Measurements from ENCODE around the gene PRIM2.
"Not testable (repeated sequence)": the region's sequence is repeated elsewhere in the genome, so short reads cannot be mapped to it uniquely, and the experiment has no call there.

Gene PRIM2, protein sequence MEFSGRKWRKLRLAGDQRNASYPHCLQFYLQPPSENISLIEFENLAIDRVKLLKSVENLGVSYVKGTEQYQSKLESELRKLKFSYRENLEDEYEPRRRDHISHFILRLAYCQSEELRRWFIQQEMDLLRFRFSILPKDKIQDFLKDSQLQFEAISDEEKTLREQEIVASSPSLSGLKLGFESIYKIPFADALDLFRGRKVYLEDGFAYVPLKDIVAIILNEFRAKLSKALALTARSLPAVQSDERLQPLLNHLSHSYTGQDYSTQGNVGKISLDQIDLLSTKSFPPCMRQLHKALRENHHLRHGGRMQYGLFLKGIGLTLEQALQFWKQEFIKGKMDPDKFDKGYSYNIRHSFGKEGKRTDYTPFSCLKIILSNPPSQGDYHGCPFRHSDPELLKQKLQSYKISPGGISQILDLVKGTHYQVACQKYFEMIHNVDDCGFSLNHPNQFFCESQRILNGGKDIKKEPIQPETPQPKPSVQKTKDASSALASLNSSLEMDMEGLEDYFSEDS

DNA sequence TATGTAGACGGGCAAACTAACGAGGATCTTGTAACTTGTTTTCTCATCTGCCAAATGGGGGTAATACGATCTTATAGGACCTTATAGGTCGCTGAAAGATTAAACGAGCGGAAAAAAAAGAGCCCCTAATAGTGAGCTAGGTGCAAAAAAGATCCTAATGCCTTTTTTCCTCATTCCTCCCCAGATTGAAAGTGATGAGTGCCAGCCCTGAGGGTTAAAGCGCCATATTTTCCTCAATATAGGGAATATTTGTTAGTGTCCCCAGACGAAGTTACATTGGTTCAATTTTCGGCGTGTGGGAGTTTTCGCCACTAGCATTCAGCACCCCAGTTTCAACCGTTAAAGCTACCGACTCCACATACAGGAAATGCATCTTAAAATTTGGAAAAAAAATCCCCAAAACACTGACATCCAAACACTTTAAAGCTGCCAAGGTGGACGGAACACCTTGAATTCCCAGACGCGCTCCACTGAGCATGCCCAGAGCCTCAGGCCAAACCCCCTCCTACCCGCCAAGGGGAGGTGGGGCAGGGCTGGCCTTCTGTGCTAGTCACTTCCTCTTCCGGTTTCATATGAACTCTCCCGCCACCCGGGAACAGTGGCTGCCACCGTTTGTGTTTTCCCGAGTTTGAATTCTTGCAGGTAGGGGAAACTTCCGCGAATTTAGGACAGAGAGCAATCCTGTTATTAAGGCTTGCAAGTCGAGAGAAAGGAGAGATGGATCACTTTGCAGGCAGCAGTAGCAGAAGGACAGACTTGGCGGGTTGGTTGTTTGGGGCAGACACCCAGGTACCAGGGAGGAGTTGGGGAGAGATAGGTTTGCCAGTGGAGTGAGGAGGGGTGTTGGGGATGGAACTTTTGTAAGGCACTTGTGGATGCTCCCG lies at the start of gene PRIM2:
PRIM2 (plus strand) TSS at position 571 of the 884 bp plus-strand sequence. CDS start 816 bp downstream, outside the sequence.
- Histone ChIP-seq H4K20me1 (ENCODE audit: insufficient read depth) (no peaks in the 10 kb centered on the region), H3K36me3 (ENCODE audit: insufficient read depth) (peaks cover 4% of the 10 kb centered on the region; the same call in 1 of the 2 replicates), H3K79me2 (ENCODE audit: insufficient read depth, low read depth) (peaks cover 13% of the 10 kb centered on the region; the same call in 1 of the 2 replicates), H3K27me3 (ENCODE audit: insufficient read depth, low read depth) (no peaks in the 10 kb centered on the region), H3K4me2 (peak within 1 kb of the TSS; percentile 70), H3K27ac (peak within 1 kb of the TSS; percentile 42; the same call in 1 of the 2 replicates), H3K4me3 (IDR thresholded peaks at IDR 0.05; ENCODE audit: insufficient read depth, low read depth, low read length) (no peak within 1 kb of the TSS), H2AFZ (ENCODE audit: low read depth) (peak within 1 kb of the TSS; percentile 95), H3K9ac (peak within 1 kb of the TSS; percentile 65; the same call in 1 of the 2 replicates), H3K4me1 (ENCODE audit: low read depth, poor library complexity, severe bottlenecking) (peaks cover 41% of the 10 kb centered on the region)
- TF ChIP-seq, protein P1, sequence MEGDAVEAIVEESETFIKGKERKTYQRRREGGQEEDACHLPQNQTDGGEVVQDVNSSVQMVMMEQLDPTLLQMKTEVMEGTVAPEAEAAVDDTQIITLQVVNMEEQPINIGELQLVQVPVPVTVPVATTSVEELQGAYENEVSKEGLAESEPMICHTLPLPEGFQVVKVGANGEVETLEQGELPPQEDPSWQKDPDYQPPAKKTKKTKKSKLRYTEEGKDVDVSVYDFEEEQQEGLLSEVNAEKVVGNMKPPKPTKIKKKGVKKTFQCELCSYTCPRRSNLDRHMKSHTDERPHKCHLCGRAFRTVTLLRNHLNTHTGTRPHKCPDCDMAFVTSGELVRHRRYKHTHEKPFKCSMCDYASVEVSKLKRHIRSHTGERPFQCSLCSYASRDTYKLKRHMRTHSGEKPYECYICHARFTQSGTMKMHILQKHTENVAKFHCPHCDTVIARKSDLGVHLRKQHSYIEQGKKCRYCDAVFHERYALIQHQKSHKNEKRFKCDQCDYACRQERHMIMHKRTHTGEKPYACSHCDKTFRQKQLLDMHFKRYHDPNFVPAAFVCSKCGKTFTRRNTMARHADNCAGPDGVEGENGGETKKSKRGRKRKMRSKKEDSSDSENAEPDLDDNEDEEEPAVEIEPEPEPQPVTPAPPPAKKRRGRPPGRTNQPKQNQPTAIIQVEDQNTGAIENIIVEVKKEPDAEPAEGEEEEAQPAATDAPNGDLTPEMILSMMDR (conservative IDR thresholded peaks at IDR 0.05; ENCODE audit: low read depth, low read length): no peak

DNA sequence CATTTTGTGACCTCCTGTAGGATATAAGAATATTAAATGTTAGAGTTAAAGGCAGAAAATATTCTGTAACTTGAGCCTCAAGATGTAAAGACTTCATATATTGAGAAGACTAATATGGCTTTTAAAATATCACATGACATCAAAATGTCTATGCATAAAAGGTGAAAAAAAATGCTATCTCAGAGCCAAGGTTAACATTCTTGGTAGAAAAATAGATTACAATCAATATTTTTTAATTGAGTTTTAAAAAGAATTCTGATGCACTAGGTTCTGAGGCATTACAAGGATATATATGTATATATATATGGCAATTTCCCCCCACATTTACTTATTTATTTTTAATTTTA lies 49.2 kb upstream of the PRIM2 start:
- Histone ChIP-seq H3K27ac (no peak overlapping the region), H2AFZ (ENCODE audit: low read depth) (no peak overlapping the region)

DNA sequence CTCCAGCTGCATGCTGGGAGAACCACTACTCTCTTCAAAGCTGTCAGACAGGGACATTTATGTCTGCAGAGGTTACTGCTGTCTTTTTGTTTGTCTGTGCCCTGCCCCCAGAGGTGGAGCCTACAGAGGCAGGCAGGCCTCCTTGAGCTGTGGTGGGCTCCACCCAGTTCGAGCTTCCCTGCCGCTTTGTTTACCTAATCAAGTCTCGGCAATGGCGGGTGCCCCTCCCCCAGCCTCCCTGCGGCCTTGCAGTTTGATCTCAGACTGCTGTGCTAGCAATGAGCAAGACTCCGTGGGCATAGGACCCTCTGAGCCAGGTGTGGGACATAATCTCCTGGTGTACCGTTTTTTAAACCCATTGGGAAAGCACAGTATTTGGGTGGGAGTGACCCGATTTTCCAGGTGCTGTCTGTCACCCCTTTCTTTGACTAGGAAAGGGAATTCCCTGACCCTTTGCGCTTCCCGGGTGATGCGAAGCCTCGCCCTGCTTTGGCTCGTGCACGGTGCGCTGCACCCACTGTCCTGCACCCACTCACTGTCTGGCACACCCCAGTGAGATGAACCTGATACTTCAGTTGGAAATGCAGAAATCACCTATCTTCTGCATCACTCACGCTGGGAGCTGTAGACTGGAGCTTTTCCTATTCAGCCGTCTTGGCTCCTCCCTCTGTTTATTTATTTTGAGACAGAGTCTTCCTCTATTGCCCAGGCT lies 43.2 kb upstream of the PRIM2 start:
- not testable (repeated sequence) for H2AFZ ChIP-seq (ENCODE audit: low read depth); H3K79me2 ChIP-seq (ENCODE audit: insufficient read depth, low read depth); H3K36me3 ChIP-seq (ENCODE audit: insufficient read depth); H3K4me3 ChIP-seq (IDR thresholded peaks at IDR 0.05; ENCODE audit: insufficient read depth, low read depth, low read length); H3K27me3 ChIP-seq (ENCODE audit: insufficient read depth, low read depth); H3K9ac ChIP-seq; H3K27ac ChIP-seq; H3K4me1 ChIP-seq (ENCODE audit: low read depth, poor library complexity, severe bottlenecking); H3K4me2 ChIP-seq; H4K20me1 ChIP-seq (ENCODE audit: insufficient read depth)

More for the DNA sequence above, 49.2 kb upstream of the PRIM2 start:
- Histone ChIP-seq H3K4me3 (IDR thresholded peaks at IDR 0.05; ENCODE audit: insufficient read depth, low read depth, low read length) (no peak overlapping the region), H3K36me3 (ENCODE audit: insufficient read depth) (no peaks in the 10 kb centered on the region), H3K9ac (no peak overlapping the region), H3K4me1 (ENCODE audit: low read depth, poor library complexity, severe bottlenecking) (peaks cover 10% of the 10 kb centered on the region), H3K4me2 (no peak overlapping the region), H4K20me1 (ENCODE audit: insufficient read depth) (no peaks in the 10 kb centered on the region), H3K79me2 (ENCODE audit: insufficient read depth, low read depth) (no peaks in the 10 kb centered on the region), H3K27me3 (ENCODE audit: insufficient read depth, low read depth) (no peaks in the 10 kb centered on the region)
- TF ChIP-seq, protein P1 (conservative IDR thresholded peaks at IDR 0.05; ENCODE audit: low read depth, low read length): 0 out of 2 replicates have a peak, but pooled peaks have one; percentile 14

DNA sequence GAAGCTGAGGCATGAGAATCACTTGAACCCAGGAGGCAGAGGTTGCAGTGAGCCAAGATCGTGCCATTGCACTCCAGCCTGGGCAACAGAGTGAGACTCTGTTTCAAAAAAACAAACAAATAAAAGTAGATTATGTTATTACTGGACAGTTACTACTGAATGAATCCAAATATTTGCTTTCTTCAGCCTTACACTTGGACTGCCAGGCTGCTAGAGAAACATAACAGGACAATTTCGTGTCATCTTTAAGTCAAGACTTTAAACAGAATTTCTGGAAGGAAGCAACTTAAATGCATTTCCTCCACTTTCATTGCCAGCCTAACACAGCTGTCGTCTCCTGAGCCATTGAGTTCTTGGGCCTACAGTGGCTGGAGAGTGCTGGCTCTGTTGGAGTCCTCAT lies 42.0 kb upstream of the PRIM2 start:
- Histone ChIP-seq H4K20me1 (ENCODE audit: insufficient read depth) (no peaks in the 10 kb centered on the region), H3K4me3 (IDR thresholded peaks at IDR 0.05; ENCODE audit: insufficient read depth, low read depth, low read length) (no peak overlapping the region), H3K27ac (no peak overlapping the region), H3K9ac (no peak overlapping the region), H3K79me2 (ENCODE audit: insufficient read depth, low read depth) (no peaks in the 10 kb centered on the region), H3K4me1 (ENCODE audit: low read depth, poor library complexity, severe bottlenecking) (no peaks in the 10 kb centered on the region), H3K4me2 (no peak overlapping the region), H2AFZ (ENCODE audit: low read depth) (no peak overlapping the region), H3K36me3 (ENCODE audit: insufficient read depth) (no peaks in the 10 kb centered on the region), H3K27me3 (ENCODE audit: insufficient read depth, low read depth) (no peaks in the 10 kb centered on the region)
- TF ChIP-seq, protein P1 (conservative IDR thresholded peaks at IDR 0.05; ENCODE audit: low read depth, low read length): no peak
